ENCODE results near the gene TBC1D22B.
"Not testable (repeated sequence)": the region's sequence is repeated elsewhere in the genome, so short reads cannot be mapped to it uniquely, and the experiment has no call there.

TBC1D22B gene

DNA sequence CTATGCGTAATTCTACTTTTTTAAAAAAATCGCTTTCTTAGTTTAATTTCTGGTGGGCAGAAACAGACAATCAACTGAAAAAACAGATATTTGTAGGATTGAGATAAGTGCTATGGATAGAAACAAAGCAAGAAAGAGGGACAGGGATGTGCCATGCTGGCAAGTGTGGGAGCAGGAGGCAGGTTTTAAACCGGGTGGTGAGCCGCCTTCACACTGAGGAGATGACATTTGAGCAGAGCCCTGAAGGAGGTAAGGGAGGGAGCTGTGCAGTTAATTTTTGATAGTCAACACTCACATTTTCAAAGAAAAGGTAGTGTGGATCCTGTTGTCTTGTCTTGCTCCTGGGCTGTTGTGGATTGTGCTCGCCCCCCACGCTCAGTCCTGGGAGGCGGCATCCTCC is 47.2 kb downstream of the TBC1D22B start:
- DNase-seq = no peak

- no peak for DNase-seq
These were observed 48.4 kb downstream of the TBC1D22B start for GRCh38 chr6:37305841-37306425.

- no peak for DNase-seq
These were observed 49.2 kb downstream of the TBC1D22B start for GRCh38 chr6:37306624-37307222.

DNA sequence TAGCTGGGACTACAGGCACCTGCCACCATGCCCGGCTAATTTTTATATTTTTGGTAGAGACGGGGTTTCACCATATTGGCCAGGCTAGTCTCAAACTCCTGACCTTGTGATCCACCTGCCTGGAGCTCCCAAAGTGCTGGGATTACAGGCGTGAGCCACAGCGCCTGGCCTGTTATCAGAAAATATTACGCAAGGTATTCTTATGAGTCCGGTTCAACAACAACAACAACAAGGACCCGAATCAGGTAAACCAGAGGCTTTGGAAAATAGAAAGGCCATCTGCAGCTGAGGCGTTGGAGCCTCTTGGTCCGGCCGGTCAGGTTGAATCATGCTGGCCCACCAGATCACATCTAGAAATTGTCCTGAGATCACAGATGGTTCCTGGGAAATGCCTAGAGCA is 49.9 kb downstream of the TBC1D22B start:
- DNase-seq = not testable (repeated sequence)

- DNase-seq = no peak
These were observed 50.7 kb downstream of the TBC1D22B start for GRCh38 chr6:37308069-37308815.

DNA sequence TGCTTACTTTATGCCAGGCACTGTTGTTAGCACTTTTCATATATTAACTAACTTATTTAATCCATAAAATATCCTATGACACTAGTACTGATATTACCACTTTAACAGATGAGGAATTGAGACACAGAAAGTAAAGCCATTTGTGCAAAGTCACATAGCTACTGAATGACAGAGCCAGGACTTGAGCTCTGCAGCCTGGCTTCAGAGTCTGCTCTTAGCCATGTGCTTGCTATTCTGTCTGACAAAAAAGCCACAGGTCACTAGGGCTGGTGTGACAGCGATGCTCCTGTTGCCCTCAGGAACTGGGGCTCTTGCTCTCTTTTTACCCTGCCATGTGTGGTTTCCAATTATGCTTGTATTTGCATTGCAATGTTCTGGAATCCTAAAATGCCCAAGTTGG is 51.5 kb downstream of the TBC1D22B start:
- DNase-seq = no peak

DNA sequence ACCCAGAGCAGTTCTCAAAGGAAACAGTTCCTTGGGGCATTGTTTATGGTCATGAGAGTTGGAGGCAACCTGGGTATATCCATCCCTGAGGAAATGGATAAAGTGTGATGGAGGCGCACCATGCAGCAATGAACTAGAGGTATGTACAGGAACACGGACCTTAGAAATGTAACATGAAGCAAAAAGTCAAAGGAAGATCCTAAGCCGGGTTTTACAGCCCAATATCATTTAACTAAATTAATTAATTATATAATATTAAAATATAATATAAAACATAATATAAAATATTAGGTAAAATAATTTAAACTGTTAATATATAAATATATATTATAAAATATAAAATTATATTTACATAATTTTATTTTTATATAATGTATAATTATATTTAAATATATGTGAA is 52.1 kb downstream of the TBC1D22B start:
- DNase-seq = no peak

DNA sequence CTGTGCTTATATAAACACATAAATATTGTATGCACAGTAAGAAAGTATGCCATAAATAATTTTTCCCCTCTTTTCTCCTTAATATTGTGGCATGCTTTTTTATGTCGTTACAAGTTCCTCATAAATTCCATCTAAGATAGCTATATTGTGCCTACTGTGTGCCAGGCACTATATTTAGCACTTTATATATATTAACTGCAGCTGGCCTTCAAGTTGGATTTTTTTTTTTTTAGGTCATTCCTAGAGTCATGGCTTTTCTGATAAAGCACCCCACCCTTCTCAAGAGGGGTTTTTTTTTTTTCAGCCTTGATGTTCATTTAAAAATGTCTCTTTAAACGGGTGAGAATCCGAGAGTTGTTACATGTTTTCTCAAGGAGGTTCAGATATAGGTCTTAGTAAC is 53.4 kb downstream of the TBC1D22B start:
- DNase-seq = no peak

DNA sequence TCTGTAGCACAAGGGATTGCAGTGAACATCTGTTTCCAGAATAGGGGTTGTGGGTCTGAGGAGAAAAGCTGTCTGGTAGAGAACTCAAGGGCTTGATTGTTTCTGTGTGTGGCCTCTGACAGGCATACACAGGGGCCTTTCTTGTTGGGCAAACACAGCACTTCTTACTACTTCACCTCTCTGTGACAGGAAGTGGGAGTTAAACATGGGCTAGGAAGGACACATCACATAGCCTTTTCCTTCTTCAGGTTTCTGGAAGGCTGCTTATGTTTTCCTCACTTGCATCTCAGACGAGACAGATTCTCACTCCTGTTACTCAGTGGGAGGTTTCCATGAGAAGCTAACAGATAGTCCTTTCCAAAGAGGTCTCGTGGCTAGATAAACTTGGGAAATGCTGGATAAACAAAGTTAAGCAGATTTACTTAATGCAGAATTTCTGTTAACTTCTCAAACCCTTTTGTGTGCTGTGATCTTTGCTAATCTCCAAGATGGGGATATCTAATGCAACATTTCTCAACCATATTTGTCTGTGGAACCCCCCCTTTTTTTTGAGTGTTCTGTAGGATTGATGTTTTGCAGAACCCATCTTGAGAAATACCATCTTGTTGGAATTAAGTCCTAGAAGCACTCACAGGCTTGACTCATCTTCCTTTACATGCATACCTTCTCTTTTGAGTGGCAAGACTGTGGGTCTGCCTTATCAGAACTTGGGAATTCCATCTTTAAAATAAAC is 54.3 kb downstream of the TBC1D22B start:
- peak; percentile 77 for DNase-seq

DNA sequence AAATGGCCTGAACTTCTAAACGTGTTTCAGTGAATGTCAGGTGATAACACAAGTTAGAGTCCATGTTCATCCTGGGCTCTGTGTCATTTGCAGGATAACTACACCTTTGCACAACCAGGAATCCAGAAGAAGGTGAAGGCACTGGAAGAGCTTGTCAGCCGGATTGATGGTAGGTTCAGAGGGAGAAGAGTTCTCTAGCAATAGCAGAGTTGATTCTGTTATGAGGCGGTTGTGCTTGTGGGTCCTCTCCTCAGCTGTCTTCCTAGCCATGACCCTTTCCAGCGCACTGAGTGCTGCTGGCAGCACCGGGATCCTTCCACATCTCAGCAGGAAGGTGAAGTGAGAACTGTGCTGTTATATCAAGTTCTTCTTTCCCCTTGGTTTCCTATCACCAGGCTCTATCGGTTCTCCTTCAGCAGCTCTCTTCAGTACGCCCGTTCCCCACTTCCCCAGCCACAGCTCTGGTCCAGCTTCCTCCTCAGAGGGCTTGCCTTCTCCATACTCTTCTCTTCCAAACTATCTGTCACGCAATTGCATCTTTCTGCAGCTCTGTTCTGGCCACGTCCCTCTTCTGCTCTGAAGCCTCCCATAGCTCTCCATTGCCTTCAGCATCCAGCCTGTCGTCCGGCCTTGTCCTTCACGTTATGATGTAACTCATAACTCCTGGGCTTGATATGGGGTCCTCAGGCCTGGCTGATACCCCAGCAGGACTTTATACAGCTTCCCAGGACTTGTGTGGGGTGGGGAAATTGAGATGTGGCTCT is 56.3 kb downstream of the TBC1D22B start:
- DNase-seq = no peak

- DNase-seq = peak; percentile 38
These were observed 57.0 kb downstream of the TBC1D22B start for GRCh38 chr6:37314487-37315156.

- no peak for DNase-seq
These were observed 57.6 kb downstream of the TBC1D22B start for GRCh38 chr6:37315157-37315515.

DNA sequence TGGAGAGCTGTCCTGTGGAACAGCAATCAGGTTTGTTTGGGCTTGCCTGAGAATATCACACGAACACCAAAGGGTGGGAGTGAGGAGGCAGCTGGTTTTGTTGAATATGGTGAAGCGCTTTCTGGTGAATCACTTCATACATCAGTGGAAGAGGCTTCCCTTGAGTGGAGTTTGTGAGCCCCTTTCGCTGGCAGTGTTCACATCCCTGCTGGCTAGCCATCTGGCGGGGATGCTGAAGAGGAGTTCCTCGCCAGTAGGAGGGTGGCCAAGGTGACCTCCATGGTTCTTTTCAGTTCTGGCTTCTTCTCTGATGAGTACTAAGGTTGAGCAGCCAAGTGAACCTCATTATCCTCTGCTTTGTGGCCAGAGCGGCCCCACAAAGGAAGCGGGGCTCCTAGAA is 58.5 kb downstream of the TBC1D22B start:
- no peak for DNase-seq

DNA sequence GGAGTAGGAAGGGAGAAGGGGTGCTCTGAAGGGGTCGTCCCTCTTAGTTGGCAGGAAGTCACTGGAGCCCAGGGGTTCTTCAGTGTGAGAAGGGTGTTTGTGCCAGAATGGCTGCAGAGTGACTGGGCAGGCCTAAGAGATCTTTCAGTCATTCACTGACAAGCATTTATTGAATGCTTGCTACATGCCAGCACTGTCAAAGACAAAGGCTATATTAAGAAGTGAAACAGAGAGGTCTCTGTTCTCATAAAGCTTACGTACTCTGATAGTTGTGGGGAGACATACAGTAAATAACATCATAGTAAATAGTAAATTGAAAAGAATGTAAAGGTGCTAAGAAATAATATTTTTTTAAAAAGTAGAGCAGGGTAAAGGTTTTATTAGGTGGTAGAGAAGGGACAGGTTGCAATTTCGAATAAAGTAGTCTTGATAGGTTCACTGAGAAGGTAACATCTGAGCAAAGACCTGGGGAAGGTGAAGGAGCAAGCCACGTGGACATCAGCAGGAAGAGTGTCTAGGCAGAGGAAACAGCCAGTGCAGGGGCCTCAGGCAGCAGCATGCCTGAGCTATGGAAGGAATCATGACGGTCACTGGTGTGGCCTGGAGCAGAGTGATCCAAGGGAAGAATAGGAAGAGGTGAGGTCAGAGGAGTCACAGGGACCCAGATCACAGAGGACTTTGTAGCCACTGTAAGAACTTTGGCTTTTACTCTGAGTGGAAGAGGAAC is 59.9 kb downstream of the TBC1D22B start:
- DNase-seq = no peak

GRCh38 chr6:37319156-37319555 is 61.6 kb downstream of the TBC1D22B start:
- peak; percentile 13 for DNase-seq

- peak; percentile 51 for DNase-seq
These were observed 62.4 kb downstream of the TBC1D22B start for GRCh38 chr6:37319856-37320480.

GRCh38 chr6:37320646-37321045 is 63.1 kb downstream of the TBC1D22B start:
- no peak for DNase-seq

DNA sequence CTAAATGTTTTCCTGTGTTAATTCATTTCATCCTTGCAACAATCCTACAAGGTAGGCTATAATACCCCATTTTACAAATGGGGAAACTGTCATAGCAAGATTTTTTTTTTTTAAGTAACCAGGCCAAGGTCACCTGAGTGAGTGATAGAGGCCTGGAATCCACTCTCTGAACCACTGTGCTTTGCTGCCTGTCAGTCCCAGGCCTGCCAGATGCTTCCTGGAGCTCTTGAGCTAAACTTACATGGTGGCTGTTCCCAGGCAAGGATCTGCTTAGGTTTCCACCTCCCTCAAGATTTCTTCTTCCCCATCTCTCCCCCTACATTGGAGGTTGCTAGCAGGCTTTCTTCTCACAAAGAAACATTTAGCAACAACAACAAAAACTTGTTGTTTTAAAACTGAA is 63.5 kb downstream of the TBC1D22B start:
- no peak for DNase-seq

GRCh38 chr6:37321516-37322415 is 64.2 kb downstream of the TBC1D22B start:
- DNase-seq = no peak

DNA sequence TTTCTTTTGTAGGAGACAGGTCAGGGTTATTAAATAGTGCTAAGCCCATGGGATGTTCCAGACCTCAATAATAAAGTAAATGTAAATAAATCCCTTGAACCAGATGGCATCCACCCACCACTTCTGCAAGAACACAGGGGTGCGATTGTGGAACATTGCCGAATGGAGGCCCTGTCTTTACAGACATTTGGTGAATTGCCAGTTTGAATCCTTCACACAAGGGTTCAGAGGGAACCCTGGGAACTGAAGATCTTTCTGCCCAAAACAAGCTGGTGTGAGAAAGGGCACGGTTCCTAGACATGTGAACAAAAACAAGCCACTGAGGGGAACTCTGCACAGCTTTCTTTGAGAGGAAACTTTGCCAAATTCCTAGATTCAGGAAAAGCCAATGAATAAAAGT is 66.0 kb downstream of the TBC1D22B start:
- no peak for DNase-seq
